Measurements from ENCODE around the gene IGSF9B.

IGSF9B gene

DNA sequence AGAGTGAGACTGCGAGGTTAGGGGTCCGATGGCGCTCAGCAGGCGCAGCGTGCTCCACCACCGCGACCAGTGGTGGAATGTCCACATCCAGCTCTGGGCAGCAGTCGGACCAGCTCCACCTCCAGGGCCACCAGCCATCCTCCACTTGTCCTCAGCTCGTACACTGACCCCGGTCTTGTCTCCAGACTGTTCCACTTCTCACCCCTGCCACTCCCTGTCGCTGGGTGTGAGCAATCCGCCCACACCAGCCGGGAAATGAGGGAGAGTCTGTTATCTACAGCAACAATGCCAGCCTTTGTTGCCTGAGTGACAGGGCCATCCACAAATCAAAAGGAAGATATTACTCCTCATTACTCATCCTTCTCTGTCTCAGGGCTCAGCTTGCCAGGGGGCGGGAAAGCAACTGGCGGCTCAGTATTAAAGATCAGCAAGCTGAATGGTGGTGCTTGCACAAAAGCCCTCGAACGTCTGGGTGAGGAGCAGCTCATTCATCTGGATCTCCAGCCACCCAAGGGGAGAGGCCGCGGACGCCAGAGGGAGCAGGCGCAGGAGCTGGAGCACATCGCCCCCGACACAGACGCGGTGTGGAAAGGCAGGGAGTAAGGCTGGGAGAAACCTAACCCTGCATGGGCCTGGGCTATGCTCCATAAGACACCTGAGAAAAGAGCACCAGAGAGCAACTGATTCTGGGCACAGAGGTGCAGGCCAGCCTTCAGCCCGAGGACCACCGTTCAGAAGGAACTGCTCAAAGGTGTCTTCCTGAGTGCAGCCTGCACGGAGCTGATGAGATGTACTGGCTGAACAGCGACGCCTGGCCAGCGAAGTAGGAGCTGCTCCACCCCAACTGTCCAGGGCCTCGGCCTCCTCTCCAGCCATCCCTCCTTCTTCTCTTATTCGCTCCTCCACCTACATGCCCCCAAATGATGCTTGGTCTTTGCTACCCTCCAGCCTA, 21.9 kb downstream of the IGSF9B start:
- DNase-seq: peak; percentile 56

GRCh38 chr11:133934096-133934495, 22.7 kb downstream of the IGSF9B start:
- DNase-seq: no peak

DNA sequence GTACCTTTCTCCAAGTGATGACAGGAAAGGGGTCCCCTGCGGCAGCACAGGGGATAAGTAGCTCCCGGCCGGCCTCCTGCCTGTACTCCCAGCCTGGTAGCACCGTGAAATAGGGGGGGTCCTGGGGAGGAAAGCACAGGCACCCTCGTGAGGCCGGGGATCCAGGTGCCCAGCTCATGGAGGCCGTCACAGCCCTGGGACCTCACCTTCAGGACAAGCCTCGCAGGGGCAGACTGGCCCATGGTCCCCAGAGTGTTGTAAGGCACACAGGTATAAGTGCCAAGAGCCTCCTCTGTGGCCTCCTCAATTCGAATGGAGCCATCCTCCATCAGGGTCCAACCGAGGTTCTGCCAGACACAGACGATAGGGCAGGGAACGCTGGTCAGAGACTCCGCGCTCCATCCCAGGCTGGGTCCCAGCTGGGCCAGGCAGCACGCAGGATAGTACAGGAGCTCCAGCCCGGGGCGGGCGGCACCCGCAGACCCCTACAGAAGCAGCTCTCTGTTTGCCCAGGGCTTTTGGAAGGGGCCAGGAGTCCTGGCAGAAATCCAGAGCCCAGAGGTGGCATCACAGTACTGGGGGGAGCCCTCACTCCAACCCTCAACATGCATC, 25.2 kb downstream of the IGSF9B start:
- no peak for DNase-seq

DNA sequence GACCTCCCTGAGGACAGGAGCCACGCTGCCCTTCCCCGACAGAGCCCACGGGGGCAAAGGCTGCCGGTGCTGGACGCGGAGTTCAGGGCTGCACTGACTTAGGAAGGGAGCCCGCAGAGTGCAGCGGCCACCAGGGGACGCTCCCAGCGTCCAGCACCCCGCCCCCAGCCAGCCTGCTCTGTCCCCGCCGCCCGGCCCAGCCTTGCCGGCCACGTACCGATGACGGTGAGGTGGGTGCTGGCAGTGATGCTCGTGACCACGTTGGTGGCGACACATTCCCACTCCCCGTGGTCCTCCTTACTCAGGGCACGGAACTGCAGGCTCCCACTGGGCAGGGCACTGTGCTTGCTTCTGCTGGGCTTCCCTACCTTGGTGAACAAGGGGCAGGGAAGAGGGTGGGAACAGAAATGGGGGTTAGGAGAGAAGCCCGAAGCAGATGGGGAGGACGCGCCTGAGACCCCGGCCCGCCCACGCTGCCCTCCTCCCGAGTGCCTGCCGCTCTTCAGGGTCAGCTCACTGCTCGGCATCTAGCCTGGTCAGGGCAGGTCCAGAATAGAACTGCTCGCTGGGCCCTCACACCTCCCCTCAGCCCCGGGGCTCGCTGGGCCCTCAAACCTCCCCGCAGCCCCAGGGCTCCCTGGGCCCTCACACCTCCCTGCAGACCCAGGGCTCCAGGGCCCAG, 25.9 kb downstream of the IGSF9B start:
- no peak for DNase-seq

DNA sequence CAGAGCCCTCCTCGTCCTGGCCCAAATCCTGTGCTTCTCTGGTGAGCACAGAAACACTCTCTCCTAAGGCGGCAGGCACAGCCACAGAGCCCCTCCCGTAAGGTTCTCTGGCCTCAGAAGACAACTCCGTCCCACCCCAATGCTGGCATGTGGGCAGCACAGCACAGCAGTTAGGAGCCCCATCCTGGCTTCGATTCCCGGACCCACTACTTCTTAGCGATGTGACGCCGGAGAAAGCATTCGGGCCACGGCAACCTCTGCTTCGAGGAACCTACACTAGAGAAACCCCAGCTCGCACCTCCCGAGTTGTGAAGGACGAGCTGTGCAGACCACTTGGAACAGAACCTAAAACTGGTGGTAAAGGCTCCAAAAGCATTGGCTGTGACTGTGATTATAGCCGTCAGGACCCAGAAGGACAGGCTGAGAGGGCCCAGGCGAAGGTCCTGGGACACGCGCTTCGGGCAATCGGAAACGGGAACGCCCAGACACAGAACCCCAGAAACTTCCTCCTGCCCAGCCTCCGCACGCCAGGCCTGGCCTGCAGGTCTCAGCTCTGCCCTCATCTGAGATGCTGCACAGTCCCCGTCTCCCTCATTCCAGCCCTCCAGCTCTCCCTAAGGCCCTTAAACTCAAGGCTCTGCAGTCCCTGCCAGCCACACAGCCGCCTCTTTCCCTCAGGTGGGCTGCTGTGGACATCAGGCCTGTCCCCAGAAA, 26.6 kb downstream of the IGSF9B start:
- no peak for DNase-seq

GRCh38 chr11:133929401-133930052, 27.2 kb downstream of the IGSF9B start:
- DNase-seq: no peak

DNA sequence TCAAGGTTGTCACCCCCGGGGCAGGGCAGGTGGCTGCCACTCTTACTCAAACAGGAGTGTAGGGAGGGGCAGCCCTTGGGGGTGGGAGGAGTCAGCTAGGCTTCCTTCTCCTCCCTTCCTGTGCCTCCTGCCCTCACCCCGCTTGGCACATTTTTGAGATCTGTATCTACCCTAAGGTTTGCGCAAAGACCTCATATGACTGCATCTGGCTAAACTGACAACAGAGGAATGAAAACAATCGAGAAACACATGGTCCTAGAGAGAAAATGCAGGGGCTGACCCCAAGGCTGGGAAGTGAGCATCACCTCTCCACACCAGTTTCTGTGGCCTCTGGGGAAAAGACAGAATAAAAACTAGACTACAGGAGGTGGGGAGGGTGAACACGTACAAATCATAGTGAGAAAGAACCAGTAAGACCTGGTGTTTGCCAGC, 28.1 kb downstream of the IGSF9B start:
- DNase-seq: peak; percentile 85

- peak; percentile 84 for DNase-seq
These were observed 28.8 kb downstream of the IGSF9B start for GRCh38 chr11:133927690-133928627.

DNA sequence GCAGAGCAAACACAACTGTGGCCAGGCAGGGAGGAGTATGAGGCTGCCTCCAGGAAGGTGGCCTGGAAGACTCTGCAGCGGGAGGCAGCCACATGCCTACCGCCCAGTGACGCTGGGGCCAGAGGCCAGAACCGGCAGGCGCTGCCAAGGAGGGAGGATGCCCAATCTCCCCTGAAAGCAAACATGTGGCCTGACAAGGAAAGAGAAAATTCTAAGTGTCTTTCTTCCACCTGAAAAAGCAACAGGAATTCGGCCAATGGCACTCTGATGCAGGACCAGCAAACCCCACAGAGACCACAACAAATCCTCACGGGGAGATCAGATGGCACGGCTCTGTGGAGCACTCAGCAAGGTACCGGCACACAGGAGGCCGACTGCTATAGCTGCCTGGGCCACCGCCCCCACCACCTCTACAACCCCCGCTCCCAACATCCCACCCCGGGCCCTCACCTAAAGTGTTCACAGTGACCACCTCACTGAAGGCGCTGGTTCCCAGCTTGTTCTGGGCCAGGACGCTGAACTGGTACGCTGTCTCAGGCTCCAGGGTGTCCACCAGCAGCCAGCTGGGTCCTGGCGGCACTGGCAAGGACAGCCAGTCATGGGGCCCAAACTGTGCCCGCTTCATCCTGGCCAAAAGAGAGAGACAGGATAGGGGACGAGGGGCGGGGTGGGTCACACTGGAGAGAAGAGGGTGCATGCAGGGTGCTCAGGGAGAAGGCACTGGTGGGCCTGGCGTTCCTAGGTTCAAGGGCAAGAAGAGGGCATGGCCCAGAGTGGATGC, 30.1 kb downstream of the IGSF9B start:
- DNase-seq: no peak

DNA sequence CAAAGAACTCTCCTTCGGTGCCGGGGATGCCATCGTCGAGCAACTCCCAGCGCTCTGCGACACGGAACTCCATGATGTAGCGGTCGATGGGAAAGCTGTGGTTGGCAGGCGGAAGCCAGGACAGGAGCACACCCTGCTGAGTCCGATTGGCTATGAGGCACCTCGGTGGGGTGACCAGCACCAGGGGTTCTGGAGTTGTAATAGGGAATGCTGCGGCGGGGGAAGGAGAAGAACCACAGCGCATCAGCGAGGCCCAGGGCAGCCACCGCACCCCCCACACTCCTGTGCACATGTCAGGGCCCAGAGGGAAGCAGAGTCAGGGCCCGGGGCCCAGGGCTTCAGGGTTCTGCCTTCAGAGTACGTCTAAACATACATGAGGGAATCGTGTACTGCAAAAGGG, 31.0 kb downstream of the IGSF9B start:
- DNase-seq: no peak

GRCh38 chr11:133924661-133925060, 32.1 kb downstream of the IGSF9B start:
- no peak for DNase-seq

DNA sequence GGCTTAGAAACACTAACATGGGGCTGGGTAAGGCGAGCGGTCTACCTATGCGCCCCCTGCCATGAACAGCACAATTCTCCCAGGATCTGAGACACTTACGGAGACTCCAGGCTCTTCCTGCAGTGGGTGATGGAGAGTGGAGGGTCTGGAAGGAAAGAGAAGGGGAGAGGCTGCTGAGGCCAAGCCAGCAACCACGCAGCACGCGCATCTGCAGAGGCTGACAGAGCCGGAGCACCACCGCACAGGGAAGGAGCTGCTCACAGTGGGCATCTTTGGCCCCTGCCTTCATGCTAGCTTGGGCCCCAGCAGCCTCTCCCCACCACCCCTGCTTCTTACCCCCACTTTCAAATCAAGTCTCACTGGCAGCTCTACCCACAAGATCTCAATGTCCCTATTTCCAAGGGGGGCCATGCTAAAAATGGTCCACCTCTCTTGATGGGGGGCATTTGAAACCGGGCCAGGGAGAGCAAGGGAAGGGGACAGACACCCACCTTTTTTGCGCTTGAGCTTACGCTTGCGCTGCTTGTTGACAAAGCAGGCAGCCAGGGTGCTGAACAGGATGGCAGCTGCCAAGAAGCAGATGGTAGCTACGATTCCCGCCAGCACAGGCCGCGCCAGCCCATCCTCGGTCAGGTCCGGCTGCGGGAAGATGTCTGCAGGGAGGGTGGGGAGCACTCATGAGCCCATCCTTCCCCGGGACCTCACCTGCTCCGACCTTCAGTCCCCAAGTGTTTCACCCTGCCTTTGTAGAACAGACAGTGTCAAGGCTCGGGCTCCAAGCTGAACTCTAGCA, 34.5 kb downstream of the IGSF9B start:
- no peak for DNase-seq

DNA sequence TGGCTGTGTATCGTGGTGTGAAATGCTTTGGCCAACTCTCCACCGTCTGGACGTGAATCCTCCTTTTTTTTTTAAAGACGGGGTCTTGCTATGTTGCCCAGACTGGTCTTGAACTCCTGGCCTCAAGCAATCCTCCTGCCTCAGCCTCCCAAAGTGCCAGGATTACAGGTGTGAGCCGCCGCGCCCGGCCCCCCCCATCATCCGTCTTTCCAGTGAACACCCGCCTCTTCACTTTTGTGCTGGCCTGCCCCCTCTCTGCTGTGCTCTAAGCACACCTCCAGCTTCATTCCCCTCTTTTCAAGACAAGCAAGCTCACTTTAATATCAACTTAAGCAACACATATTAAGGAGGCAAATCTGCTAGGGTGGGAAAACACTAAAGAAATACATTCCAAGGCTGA, 35.3 kb downstream of the IGSF9B start:
- no peak for DNase-seq

DNA sequence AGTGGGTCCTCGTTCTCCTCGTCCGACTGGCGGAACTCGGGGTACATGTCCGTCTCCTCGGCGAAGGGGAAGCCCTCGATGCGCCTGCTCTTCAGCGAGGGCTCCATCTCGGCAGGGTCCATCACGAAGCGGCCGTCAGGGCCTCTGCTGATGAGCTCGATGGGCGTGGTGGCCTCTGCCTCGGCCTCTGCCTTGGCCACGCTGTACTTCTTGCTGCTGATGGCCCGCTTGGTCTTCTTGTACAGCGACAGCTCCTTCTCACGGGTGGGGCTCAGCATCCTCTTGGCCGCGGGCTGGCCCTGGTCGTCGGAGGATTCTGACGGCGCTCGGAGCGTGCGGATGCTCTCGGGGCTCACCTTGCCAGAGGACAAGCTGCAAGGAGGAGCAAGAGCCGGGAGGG, 35.7 kb downstream of the IGSF9B start:
- no peak for DNase-seq

DNA sequence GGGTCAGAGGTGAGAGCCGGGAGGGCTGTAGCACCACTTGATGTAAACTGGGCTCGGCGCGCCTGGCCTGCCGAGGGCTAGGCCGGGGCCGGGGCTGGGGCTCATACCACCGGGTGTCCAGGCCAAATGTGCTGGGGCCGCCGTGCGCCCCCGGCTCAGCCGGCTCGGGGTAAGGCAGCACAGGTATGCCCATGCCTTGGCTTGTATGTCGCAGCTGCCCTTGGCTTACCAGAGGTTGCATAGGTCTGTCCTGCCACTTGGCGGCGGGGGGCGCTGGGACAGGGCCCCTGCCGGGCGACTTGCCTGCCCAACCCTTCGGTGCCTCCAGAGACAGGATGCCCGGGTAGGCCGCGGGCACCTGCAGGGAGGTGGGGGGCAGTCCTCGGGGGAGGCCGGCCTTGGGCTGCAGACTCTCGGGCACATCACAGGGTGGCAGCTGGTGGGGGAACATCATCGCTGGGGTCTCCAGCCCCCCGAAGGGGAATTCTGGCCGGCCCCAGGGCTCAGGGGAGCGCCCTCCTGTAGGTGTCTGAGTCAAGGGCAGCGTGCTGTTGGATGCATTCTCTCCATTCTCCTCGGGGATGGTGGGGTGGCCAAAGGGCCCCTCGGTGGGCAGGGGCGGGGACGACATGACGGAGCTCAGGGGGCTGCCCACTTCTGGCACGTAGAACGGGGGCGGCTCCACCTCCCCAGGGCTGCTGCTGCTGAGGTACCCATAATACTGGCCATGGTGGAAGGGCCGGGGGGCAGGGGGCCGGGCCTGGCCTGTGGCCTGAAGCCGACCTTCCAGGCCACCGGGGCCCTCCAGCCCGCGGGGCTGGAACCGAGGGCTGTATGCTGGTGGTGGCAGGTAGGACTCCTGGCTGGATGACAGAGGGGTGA, 36.4 kb downstream of the IGSF9B start:
- DNase-seq: no peak

DNA sequence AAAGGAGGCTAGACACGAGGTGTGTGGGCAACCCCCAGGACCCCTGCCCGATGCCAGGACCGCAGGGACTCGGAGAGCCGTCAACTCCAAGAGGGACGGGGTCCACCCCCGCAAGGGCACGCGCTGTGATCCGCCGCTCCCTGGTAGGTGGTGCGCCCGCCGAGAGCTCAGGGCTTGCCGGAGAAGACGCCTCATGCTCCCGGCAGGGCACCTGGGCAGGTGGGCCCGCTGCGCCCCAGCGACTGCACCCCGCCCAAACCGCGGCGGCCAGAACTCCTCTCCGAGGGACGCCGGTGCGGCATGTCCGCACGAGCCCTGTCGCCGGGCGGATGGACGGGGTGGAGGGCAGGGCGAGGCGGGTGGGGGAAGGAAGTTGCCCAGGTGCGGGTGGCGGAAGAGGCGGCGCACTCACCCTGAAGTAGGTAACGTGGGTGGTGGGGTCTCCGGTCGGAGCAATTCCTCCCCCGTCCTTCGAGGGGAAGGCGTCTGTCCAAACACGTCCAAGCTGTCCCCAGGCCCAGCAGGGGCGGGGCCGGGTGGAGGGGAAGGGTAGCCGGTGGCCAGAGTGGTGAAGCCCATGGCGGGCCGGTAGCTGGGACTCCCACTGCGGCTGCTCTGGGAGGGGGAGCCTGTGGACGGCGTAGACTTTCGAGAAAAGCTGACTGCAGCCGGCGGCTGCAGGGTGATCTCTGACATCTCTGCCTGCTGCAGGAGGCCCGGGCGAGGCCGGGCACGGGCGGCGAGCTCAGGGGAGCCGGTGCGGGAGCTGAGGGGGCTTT, 37.2 kb downstream of the IGSF9B start:
- no peak for DNase-seq

GRCh38 chr11:133918608-133919260, 38.0 kb downstream of the IGSF9B start:
- DNase-seq: no peak
